Measurements from ENCODE around the gene PLD6.

The PLD6 gene

DNA sequence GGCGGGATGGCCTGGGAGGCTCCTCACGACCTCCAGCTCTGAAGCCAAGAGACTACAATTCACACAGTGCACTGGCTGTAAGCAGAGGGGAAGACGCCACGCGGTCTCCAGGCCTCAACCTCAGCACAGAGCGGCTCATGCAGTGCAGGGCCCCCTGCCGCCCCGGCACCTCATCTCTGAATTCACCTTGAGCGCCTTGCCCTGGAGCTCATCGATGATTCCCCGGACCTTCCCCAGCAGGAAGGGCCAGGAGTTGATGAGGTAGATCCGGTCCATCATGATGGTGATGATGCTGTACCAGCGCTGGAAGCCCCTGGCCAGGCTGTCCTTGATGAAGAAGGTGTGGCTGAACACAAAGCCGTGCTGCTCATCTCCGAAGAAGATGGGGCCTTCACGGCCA lies 17.6 kb upstream of the PLD6 start:
- Histone ChIP-seq H3K9me2 (replicated peaks; ENCODE audit: low read depth, low read length) (no peaks in the 10 kb centered on the region), H3K79me2 (ENCODE audit: insufficient read depth, low read length) (no peaks in the 10 kb centered on the region), H2AFZ (ENCODE audit: low read length) (no peak overlapping the region), H3K27me3 (ENCODE audit: insufficient read depth, low read length, poor library complexity, severe bottlenecking) (no peaks in the 10 kb centered on the region), H3K4me3 (ENCODE audit: low read length, poor library complexity, severe bottlenecking) (no peak overlapping the region), H3K36me3 (ENCODE audit: insufficient read depth, low read length) (peaks cover 64% of the 10 kb centered on the region; the same call in 1 of the 2 replicates), H3K4me2 (ENCODE audit: low read depth, low read length, poor library complexity, severe bottlenecking) (no peak overlapping the region), H3K9ac (ENCODE audit: low read depth, low read length, poor library complexity, severe bottlenecking) (no peak overlapping the region), H3K4me1 (ENCODE audit: insufficient read depth, low read length, poor library complexity, severe bottlenecking) (no peaks in the 10 kb centered on the region), H3F3A (ENCODE audit: low read depth) (no peaks in the 10 kb centered on the region), H3K9me3 (ENCODE audit: insufficient read depth, low read depth, low read length) (no peaks in the 10 kb centered on the region), H4K20me1 (ENCODE audit: insufficient read depth, low read length, poor library complexity, severe bottlenecking) (no peaks in the 10 kb centered on the region)
- TF ChIP-seq, protein P1, sequence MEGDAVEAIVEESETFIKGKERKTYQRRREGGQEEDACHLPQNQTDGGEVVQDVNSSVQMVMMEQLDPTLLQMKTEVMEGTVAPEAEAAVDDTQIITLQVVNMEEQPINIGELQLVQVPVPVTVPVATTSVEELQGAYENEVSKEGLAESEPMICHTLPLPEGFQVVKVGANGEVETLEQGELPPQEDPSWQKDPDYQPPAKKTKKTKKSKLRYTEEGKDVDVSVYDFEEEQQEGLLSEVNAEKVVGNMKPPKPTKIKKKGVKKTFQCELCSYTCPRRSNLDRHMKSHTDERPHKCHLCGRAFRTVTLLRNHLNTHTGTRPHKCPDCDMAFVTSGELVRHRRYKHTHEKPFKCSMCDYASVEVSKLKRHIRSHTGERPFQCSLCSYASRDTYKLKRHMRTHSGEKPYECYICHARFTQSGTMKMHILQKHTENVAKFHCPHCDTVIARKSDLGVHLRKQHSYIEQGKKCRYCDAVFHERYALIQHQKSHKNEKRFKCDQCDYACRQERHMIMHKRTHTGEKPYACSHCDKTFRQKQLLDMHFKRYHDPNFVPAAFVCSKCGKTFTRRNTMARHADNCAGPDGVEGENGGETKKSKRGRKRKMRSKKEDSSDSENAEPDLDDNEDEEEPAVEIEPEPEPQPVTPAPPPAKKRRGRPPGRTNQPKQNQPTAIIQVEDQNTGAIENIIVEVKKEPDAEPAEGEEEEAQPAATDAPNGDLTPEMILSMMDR (conservative IDR thresholded peaks at IDR 0.05; ENCODE audit: low read length), result no peak
- no peak for TF ChIP-seq EZH2phosphoT487 (IDR thresholded peaks at IDR 0.05; ENCODE audit: borderline replicate concordance)

DNA sequence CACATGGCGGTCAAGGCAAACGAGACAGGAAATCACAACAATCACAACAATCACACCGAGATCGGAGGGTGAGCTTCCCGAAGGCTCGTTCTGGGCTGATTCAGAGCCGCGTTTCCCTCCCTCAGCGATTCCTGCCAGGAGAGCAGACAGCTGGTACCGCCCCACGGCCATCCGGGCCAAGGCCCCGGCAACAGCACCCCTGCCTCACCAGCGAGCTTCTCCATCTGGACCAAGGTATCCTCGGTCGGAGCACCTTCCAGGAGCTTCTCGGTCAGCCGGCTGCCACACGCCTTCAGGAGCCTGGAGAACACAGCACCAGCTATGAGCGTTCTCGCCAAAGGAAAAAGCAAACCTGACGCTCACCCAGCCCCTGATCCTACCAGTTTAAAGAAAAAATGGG lies 15.2 kb upstream of the PLD6 start:
- no peaks in the 10 kb centered on the region for H3K27me3 ChIP-seq (ENCODE audit: insufficient read depth, low read length, poor library complexity, severe bottlenecking)
- H3K36me3 ChIP-seq (ENCODE audit: insufficient read depth, low read length), result peaks cover 46% of the 10 kb centered on the region; the same call in 1 of the 2 replicates
- H2AFZ ChIP-seq (ENCODE audit: low read length), result no peak overlapping the region
- H4K20me1 ChIP-seq (ENCODE audit: insufficient read depth, low read length, poor library complexity, severe bottlenecking), result no peaks in the 10 kb centered on the region
- H3K4me3 ChIP-seq (ENCODE audit: low read length, poor library complexity, severe bottlenecking), result no peak overlapping the region
- H3K9ac ChIP-seq (ENCODE audit: low read depth, low read length, poor library complexity, severe bottlenecking), result no peak overlapping the region
- H3K4me1 ChIP-seq (ENCODE audit: insufficient read depth, low read length, poor library complexity, severe bottlenecking), result no peaks in the 10 kb centered on the region
- TF ChIP-seq, protein P1 (conservative IDR thresholded peaks at IDR 0.05; ENCODE audit: low read length), result no peak
- TF ChIP-seq EZH2phosphoT487 (IDR thresholded peaks at IDR 0.05; ENCODE audit: borderline replicate concordance), result no peak
- no peaks in the 10 kb centered on the region for H3K79me2 ChIP-seq (ENCODE audit: insufficient read depth, low read length)
- no peak overlapping the region for H3K4me2 ChIP-seq (ENCODE audit: low read depth, low read length, poor library complexity, severe bottlenecking)
- H3K9me2 ChIP-seq (replicated peaks; ENCODE audit: low read depth, low read length), result no peaks in the 10 kb centered on the region
- H3K9me3 ChIP-seq (ENCODE audit: insufficient read depth, low read depth, low read length), result no peaks in the 10 kb centered on the region
- H3F3A ChIP-seq (ENCODE audit: low read depth), result no peaks in the 10 kb centered on the region

DNA sequence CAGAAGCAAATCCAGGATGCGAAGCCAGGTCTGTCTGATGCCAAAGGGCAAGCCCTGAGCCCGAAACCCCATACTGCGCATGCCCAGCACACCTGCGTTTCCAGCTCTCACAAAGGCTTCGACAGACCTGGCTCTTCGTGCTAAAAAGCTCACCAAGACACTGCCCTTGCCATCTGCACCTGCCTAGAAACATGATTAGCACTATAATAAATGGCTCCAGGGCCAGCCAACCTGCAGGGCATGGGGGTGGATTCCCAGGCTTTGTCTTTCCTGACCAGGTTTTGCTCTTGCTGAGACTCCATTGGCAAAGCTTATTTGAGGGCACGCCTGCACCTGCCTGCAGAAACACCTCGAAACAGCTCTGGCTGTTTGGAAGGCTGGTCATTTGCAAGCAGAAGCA lies 14.4 kb upstream of the PLD6 start:
- H3F3A ChIP-seq (ENCODE audit: low read depth), result no peaks in the 10 kb centered on the region
- no peaks in the 10 kb centered on the region for H4K20me1 ChIP-seq (ENCODE audit: insufficient read depth, low read length, poor library complexity, severe bottlenecking)
- no peaks in the 10 kb centered on the region for H3K9me2 ChIP-seq (replicated peaks; ENCODE audit: low read depth, low read length)
- H3K27me3 ChIP-seq (ENCODE audit: insufficient read depth, low read length, poor library complexity, severe bottlenecking), result no peaks in the 10 kb centered on the region
- no peak overlapping the region for H3K4me3 ChIP-seq (ENCODE audit: low read length, poor library complexity, severe bottlenecking)
- no peak for TF ChIP-seq EZH2phosphoT487 (IDR thresholded peaks at IDR 0.05; ENCODE audit: borderline replicate concordance)
- TF ChIP-seq, protein P1 (conservative IDR thresholded peaks at IDR 0.05; ENCODE audit: low read length), result no peak
- H3K4me2 ChIP-seq (ENCODE audit: low read depth, low read length, poor library complexity, severe bottlenecking), result no peak overlapping the region
- peaks cover 45% of the 10 kb centered on the region; the same call in 1 of the 2 replicates for H3K36me3 ChIP-seq (ENCODE audit: insufficient read depth, low read length)
- H3K9me3 ChIP-seq (ENCODE audit: insufficient read depth, low read depth, low read length), result no peaks in the 10 kb centered on the region
- H3K79me2 ChIP-seq (ENCODE audit: insufficient read depth, low read length), result no peaks in the 10 kb centered on the region
- H3K9ac ChIP-seq (ENCODE audit: low read depth, low read length, poor library complexity, severe bottlenecking), result no peak overlapping the region
- H2AFZ ChIP-seq (ENCODE audit: low read length), result no peak overlapping the region
- H3K4me1 ChIP-seq (ENCODE audit: insufficient read depth, low read length, poor library complexity, severe bottlenecking), result no peaks in the 10 kb centered on the region

Measured in Loucy (cell line).